ENCODE measurements around the gene GPHA2.

DNA sequence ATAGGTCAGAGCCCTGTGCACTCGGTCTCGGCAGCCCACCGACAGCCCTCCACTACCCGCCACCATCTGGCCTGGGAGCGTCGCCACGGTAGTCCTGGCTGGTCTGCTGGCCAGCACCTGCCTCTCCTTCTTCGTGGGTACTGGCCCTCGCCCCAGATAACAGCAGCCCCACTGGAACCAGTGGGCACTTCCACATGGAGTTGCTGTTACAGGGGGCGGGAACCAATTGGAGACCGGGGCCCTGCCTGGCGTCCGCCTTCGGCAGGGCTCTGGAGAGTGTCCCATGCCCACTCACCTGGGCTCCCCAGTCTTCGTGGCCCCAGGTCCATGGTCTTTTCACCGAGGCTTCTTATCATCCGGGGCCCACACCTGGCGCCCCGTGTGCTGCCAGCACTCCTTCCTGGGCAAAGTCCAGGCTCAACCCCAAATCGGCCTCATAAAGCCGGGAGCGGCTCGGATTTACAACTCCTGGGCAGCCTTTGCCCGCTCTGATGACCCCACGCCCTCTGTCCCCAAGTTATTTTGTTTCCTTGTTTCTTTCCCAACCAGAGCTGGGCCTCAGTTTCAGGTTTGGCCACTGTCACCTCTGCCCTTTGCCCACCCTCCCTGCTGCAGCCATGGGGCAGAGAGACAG lies 44.4 kb downstream of the GPHA2 start:
- TF ChIP-seq, protein P1, sequence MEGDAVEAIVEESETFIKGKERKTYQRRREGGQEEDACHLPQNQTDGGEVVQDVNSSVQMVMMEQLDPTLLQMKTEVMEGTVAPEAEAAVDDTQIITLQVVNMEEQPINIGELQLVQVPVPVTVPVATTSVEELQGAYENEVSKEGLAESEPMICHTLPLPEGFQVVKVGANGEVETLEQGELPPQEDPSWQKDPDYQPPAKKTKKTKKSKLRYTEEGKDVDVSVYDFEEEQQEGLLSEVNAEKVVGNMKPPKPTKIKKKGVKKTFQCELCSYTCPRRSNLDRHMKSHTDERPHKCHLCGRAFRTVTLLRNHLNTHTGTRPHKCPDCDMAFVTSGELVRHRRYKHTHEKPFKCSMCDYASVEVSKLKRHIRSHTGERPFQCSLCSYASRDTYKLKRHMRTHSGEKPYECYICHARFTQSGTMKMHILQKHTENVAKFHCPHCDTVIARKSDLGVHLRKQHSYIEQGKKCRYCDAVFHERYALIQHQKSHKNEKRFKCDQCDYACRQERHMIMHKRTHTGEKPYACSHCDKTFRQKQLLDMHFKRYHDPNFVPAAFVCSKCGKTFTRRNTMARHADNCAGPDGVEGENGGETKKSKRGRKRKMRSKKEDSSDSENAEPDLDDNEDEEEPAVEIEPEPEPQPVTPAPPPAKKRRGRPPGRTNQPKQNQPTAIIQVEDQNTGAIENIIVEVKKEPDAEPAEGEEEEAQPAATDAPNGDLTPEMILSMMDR (IDR thresholded peaks at IDR 0.05): no peak
- TF ChIP-seq POLR2A (IDR thresholded peaks at IDR 0.05): no peak
